B cell (primary cell): Measurements from ENCODE around the gene PLEKHM3. TPM values are rescaled to one million over a fixed set of nuclear protein-coding genes. Genes with fewer than 3 reads are reported as not detected.

Experiments used
- ATAC-seq: fragments of 200-7000 bp; cut with Tn5 transposase; one replicate; pipeline ENCODE4 v1.10.0; 2021; ENCODE audit warnings: low read depth, mild to moderate bottlenecking, moderate number of reproducible peaks, moderate library complexity
- CTCF ChIA-PET: fragments of 350-600 bp; sonication (Branson Sonifier 250); formaldehyde crosslinking; loops from one replicate; lab custom pipeline; 2021; ENCODE audit warnings: antibody characterized with exemption, inconsistent platforms; lab: Charles Lee
- POLR2A ChIA-PET: fragments of 350-600 bp; sonication (Branson Sonifier 250); formaldehyde crosslinking; loops from one replicate; lab custom pipeline; 2021; ENCODE audit warnings: antibody characterized with exemption; lab: Charles Lee
- DNase-seq: peaks from one replicate; pipeline ENCODE4 v3.0.0; 2013
- H2AFZ ChIP-seq: 2 replicates; pipeline ENCODE4 v1.6.1; 2012; ENCODE audit warnings: mild to moderate bottlenecking, low read depth, low read length; ENCODE audit not compliant: insufficient read depth, poor library complexity, severe bottlenecking
- H3K27ac ChIP-seq, 2 donors: 1 replicate in 1 of 2; 2 replicates in 1 of 2; pipeline ENCODE4 v1.5.1; 2012 to 2013; ENCODE audit warnings: low read length in 2 of 2, mild to moderate bottlenecking in 2 of 2, moderate library complexity in 1 of 2
- H3K27me3 ChIP-seq, 4 experiments: fragments of 200-600 bp in 1 of 4; sonication (generic) in 1 of 4; replicated peaks in 1 of 4; 1 replicate in 2 of 4; 2 replicates in 2 of 4; pipeline versions ENCODE4 v1.6.1 to v1.7.0; 2013 to 2016; ENCODE audit warnings: low read length in 3 of 4, mild to moderate bottlenecking in 2 of 4, mixed read lengths in 1 of 4, moderate library complexity in 1 of 4; ENCODE audit not compliant: insufficient read depth in 4 of 4, control insufficient read depth in 3 of 4; ENCODE audit errors: control extremely low read depth in 1 of 4
- H3K36me3 ChIP-seq, 2 experiments: replicated peaks in 1 of 2; 1 replicate in 1 of 2; 2 replicates in 1 of 2; pipeline versions ENCODE4 v1.6.1 to v1.7.1; 2013; ENCODE audit warnings: low read length in 1 of 2; ENCODE audit not compliant: insufficient read depth in 2 of 2, control insufficient read depth in 1 of 2; ENCODE audit errors: control extremely low read depth in 1 of 2, extremely low read depth in 1 of 2
- H3K4me1 ChIP-seq, 2 donors: fragments of 200-600 bp in 1 of 2; sonication (generic) in 1 of 2; 1 replicate in 1 of 2; 2 replicates in 1 of 2; pipeline versions ENCODE4 v1.5.1 to v1.6.1; 2013 to 2017; ENCODE audit warnings: low read length in 2 of 2; ENCODE audit not compliant: control insufficient read depth in 2 of 2, insufficient read depth in 2 of 2
- H3K4me2 ChIP-seq: replicated peaks from 2 replicates; pipeline ENCODE3; 2012; ENCODE audit warnings: mild to moderate bottlenecking, low read depth, low read length; ENCODE audit not compliant: poor library complexity, severe bottlenecking
- H3K4me3 ChIP-seq, 5 experiments: fragments of 200-600 bp in 1 of 5; sonication (generic) in 1 of 5; 1 replicate in 3 of 5; 2 replicates in 2 of 5; pipeline versions ENCODE4 v1.5.1 to v1.7.0; 2011 to 2016; ENCODE audit warnings: low read length in 4 of 5, mild to moderate bottlenecking in 4 of 5, low read depth in 2 of 5, control low read depth in 1 of 5, moderate library complexity in 1 of 5; ENCODE audit not compliant: insufficient read depth in 1 of 5; ENCODE audit errors: control extremely low read depth in 1 of 5, extremely low read depth in 1 of 5
- H3K79me2 ChIP-seq: fragments of 200-600 bp; sonication (generic); one replicate; pipeline ENCODE4 v1.6.0; 2016; ENCODE audit warnings: low read length; ENCODE audit not compliant: control insufficient read depth, insufficient read depth
- H3K9ac ChIP-seq: fragments of 200-600 bp; sonication (generic); 2 replicates; pipeline ENCODE4 v1.6.1; 2017; ENCODE audit warnings: mild to moderate bottlenecking, low read length, moderate library complexity
- H3K9me3 ChIP-seq, 3 donors: one replicate each; pipeline versions ENCODE4 v1.6.1 to v1.7.1; 2013; ENCODE audit warnings: low read length in 2 of 3; ENCODE audit not compliant: control insufficient read depth in 2 of 3, insufficient read depth in 1 of 3; ENCODE audit errors: control extremely low read depth in 1 of 3
- H4K20me1 ChIP-seq: 2 replicates; pipeline ENCODE4 v1.6.0; 2012; ENCODE audit warnings: mild to moderate bottlenecking, low read length; ENCODE audit not compliant: insufficient read depth, control insufficient read depth, poor library complexity, severe bottlenecking
- H3K27ac Mint-ChIP-seq: one replicate; pipeline ENCODE4 v1.8.0; 2021; ENCODE audit warnings: mixed read lengths
- H3K27me3 Mint-ChIP-seq: one replicate; pipeline ENCODE4 v1.8.0; 2021; ENCODE audit warnings: mixed read lengths
- H3K4me1 Mint-ChIP-seq: one replicate; pipeline ENCODE4 v1.8.0; 2021; ENCODE audit warnings: mixed read lengths
- H3K4me3 Mint-ChIP-seq: one replicate; pipeline ENCODE4 v1.8.0; 2021; ENCODE audit warnings: mixed read lengths
- H3K9me3 Mint-ChIP-seq: one replicate; pipeline ENCODE4 v1.8.0; 2022; ENCODE audit warnings: mixed read lengths; ENCODE audit not compliant: insufficient read depth
- CTCF ChIP-seq: fragments of 200-600 bp; IDR thresholded peaks from one replicate; pipeline ENCODE4 v1.8.0; 2022; ENCODE audit warnings: antibody characterized with exemption, mild to moderate bottlenecking
- EZH2 ChIP-seq: IDR thresholded peaks from 2 replicates; pipeline ENCODE4 v1.6.1; 2012; ENCODE audit warnings: borderline replicate concordance, low read depth, mild to moderate bottlenecking, moderate library complexity, low read length; ENCODE audit not compliant: insufficient read depth, poor library complexity, severe bottlenecking
- WGBS: methylation state at CpG from one replicate; pipeline ENCODE4 v1.1.5; 2013; ENCODE audit warnings: missing lambda C conversion rate; ENCODE audit not compliant: insufficient coverage; 5-methylcytosine and 5-hydroxymethylcytosine counted together
- intact Hi-C: fragments of 100-400 bp; cut with micrococcal nuclease; formaldehyde crosslinking; loops from one replicate; pipeline ENCODE4 v1.10.0; 2022
- polyA plus RNA-seq: library from polyadenylated mRNA; depleted of rRNA; stranded (reverse); fragments of >200 nt; gene quantifications from 2 replicates; pipeline ENCODE4 v1.2.3, GENCODE V29; 2012
- total RNA-seq, 2 donors: library from RNA; stranded (reverse); fragments of 120-200 nt in 1 of 2; gene quantifications; 1 replicate in 1 of 2; 2 replicates in 1 of 2; pipeline versions ENCODE4 v1.2.3 to v1.2.4, GENCODE V29; 2013 to 2022

Gene PLEKHM3
- total and polyA plus RNA-seq, 2 donors (not counting 1 experiment from before 2014, with no cell fraction given): 4.0 to 17.7 TPM

GRCh38 chr2:208049006-208049405, 23.7 kb upstream of the PLEKHM3 start:
- WGBS: 100% methylated on average over 1 of the region's 4 CpGs
- intact Hi-C loops: no loop called here
- H3K27ac Mint-ChIP-seq: no peak overlapping the region

GRCh38 chr2:208047840-208048239, 22.5 kb upstream of the PLEKHM3 start:
- no peaks in the 10 kb centered on the region for H3K9me3 Mint-ChIP-seq
- no peaks in the 10 kb centered on the region for H3K79me2 ChIP-seq

More at GRCh38 chr2:208049006-208049405, 23.7 kb upstream of the PLEKHM3 start:
- no peak overlapping the region for H3K4me2 ChIP-seq
- POLR2A ChIA-PET: no interaction called here
- Mint-ChIP-seq H3K9me3 (no peaks in the 10 kb centered on the region), H3K4me3 (no peak overlapping the region), H3K27me3 (peaks cover 27% of the 10 kb centered on the region), H3K4me1 (no peaks in the 10 kb centered on the region)
- H3K27ac ChIP-seq: no peak overlapping the region
- no peaks in the 10 kb centered on the region for H4K20me1 ChIP-seq
- H3K9me3 ChIP-seq: no peaks in the 10 kb centered on the region
- no peaks in the 10 kb centered on the region for H3K36me3 ChIP-seq
- TF ChIP-seq CTCF: no peak
- TF ChIP-seq EZH2: no peak
- H3K79me2 ChIP-seq: no peaks in the 10 kb centered on the region
- H2AFZ ChIP-seq: no peak overlapping the region
- CTCF ChIA-PET: interaction anchor here (1.1 kb wide), 1 partner anchor 8 kb away, joined by 3 read pairs; no protein-coding TSS in a partner anchor
- H3K27me3 ChIP-seq: peaks cover 0 to 4% (median 0%) of the 10 kb centered on the region in 4 experiments
- no peak overlapping the region for H3K9ac ChIP-seq
- ATAC-seq (no peak), DNase-seq (no peak)
- H3K4me3 ChIP-seq: no peak overlapping the region
- no peaks in the 10 kb centered on the region for H3K4me1 ChIP-seq

More at GRCh38 chr2:208047840-208048239, 22.5 kb upstream of the PLEKHM3 start:
- Histone ChIP-seq H3K4me3 (no peak overlapping the region), H3K4me1 (no peaks in the 10 kb centered on the region), H4K20me1 (no peaks in the 10 kb centered on the region), H3K36me3 (no peaks in the 10 kb centered on the region), H3K4me2 (no peak overlapping the region), H2AFZ (no peak overlapping the region), H3K9ac (no peak overlapping the region), H3K27me3 (peaks cover 0 to 4% (median 0%) of the 10 kb centered on the region in 4 experiments), H3K9me3 (no peaks in the 10 kb centered on the region), H3K27ac (no peak overlapping the region)
- intact Hi-C loops: no loop called here
- Mint-ChIP-seq H3K27me3 (peaks cover 26% of the 10 kb centered on the region), H3K27ac (no peak overlapping the region), H3K4me3 (no peak overlapping the region), H3K4me1 (no peaks in the 10 kb centered on the region)
- POLR2A ChIA-PET: interaction anchor here (0.6 kb wide), 1 partner anchor 21 kb away, joined by 4 read pairs; no protein-coding TSS in a partner anchor
- ATAC-seq (no peak), DNase-seq (no peak)
- CTCF ChIA-PET: interaction anchor here (1.1 kb wide), 1 partner anchor 302 kb away, joined by 3 read pairs; no protein-coding TSS in a partner anchor
- WGBS: 90% methylated on average over 2 of the region's 3 CpGs
- no peak for TF ChIP-seq CTCF
- no peak for TF ChIP-seq EZH2
